Subcutaneous abdominal adipose tissue (tissue), 5 donors: ENCODE data around the gene CLEC20A.

Experiments
- H3K27ac ChIP-seq: one replicate; pipeline ENCODE4 v1.7.0; 2013; ENCODE audit warnings: low read depth, mild to moderate bottlenecking, inconsistent platforms, low read length, moderate library complexity
- H3K27me3 ChIP-seq, 5 donors: one replicate each; pipeline ENCODE4 v1.7.0; 2013; ENCODE audit warnings: low read length in 5 of 5, inconsistent platforms in 1 of 5; ENCODE audit not compliant: control insufficient read depth in 5 of 5, insufficient read depth in 4 of 5
- H3K36me3 ChIP-seq, 5 donors: one replicate each; pipeline ENCODE4 v1.7.0; 2013; ENCODE audit warnings: low read length in 5 of 5; ENCODE audit not compliant: control insufficient read depth in 5 of 5, insufficient read depth in 5 of 5
- H3K4me1 ChIP-seq, 5 donors: one replicate each; pipeline ENCODE4 v1.7.0; 2013; ENCODE audit warnings: low read length in 5 of 5, mild to moderate bottlenecking in 3 of 5, moderate library complexity in 1 of 5; ENCODE audit not compliant: control insufficient read depth in 5 of 5, insufficient read depth in 5 of 5
- H3K4me3 ChIP-seq, 5 donors: one replicate each; pipeline ENCODE4 v1.7.0; 2013; ENCODE audit warnings: low read length in 5 of 5, low read depth in 1 of 5
- H3K9ac ChIP-seq, 5 donors: one replicate each; pipeline ENCODE4 v1.7.0; 2013; ENCODE audit warnings: low read length in 5 of 5, mild to moderate bottlenecking in 4 of 5, moderate library complexity in 3 of 5
- H3K9me3 ChIP-seq, 5 donors: one replicate each; pipeline ENCODE4 v1.7.0; 2013; ENCODE audit warnings: low read length in 5 of 5; ENCODE audit not compliant: control insufficient read depth in 5 of 5
- donor health status: healthy.
- donor health status: healthy.
- donor health status: healthy.
- donor health status: healthy.
- donor health status: healthy.

The CLEC20A gene

DNA sequence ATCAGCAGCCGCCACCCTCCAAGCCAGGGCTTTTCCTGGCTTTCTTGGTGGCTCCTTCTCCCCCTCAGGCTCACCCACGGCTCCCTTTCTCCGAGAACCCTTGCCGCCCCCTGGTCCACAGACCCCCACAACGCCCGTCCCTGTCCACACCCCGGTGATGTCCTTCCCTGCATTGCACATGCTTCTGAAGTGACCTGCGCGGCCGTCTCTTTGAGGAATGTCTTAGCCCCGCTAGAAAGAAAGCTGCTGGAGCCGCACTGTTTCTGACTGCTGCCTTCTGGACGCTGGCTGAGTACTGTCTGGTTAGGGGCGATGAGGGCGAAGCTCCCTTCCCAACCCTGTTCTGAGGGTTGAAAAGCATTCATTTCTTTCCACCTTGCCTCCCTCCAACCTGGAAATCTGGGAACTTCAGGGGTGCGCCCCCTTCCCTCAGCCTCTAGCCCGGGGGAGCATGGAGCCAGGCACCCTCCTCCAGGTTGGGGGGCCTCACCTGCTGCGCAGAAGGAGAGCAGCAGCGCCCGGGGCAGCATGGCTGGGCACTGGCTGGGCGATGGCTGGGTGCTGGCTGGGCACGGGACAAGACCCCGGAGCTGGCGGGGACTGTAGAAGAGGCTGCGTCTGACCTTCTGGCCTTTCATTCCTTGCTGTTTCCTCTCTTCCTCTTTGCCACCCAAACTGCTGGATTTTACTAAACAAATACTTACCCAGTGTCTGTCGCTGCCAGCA lies at the start of gene CLEC20A:
CLEC20A (minus strand) TSS at position 555 of the 726 bp plus-strand sequence; CDS start at position 530, 25 bp downstream.
- Histone ChIP-seq H3K9ac (no peak within 1 kb of the TSS), H3K27ac (no peak within 1 kb of the TSS), H3K9me3 (no peaks in the 10 kb centered on the region), H3K27me3 (peaks cover 0 to 2% (median 0%) of the 10 kb centered on the region in 5 donors), H3K4me1 (peaks cover 0 to 8% (median 4%) of the 10 kb centered on the region in 5 donors), H3K36me3 (no peaks in the 10 kb centered on the region), H3K4me3 (no peak within 1 kb of the TSS)

DNA sequence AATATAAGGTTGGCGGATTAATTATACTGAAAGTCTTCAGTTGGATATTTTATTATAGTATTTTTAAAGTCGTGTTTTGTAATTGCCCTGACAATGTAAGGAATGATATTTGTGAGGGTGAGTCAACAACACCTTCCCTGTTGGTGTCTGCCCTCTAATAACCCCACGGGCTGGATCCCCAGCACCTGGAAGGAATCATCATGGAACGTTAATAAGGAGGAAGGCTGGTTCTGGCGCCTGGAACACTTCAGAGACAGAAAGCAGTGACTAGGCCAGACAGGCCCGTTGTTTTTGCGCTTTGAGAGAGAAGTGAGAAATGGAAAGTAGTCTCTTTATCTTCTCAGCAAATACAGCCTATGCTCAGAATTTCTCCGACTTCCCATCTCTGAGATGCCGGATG lies 47.8 kb upstream of the CLEC20A start:
- peaks cover 3 to 21% (median 17%) of the 10 kb centered on the region in 5 donors for H3K4me1 ChIP-seq
- H3K27ac ChIP-seq: no peak overlapping the region
- H3K4me3 ChIP-seq: no peak overlapping the region
- no peak overlapping the region for H3K9ac ChIP-seq
- no peaks in the 10 kb centered on the region for H3K9me3 ChIP-seq
- peaks cover 0 to 4% (median 0%) of the 10 kb centered on the region in 5 donors for H3K36me3 ChIP-seq
- peaks cover 0 to 2% (median 0%) of the 10 kb centered on the region in 5 donors for H3K27me3 ChIP-seq

DNA sequence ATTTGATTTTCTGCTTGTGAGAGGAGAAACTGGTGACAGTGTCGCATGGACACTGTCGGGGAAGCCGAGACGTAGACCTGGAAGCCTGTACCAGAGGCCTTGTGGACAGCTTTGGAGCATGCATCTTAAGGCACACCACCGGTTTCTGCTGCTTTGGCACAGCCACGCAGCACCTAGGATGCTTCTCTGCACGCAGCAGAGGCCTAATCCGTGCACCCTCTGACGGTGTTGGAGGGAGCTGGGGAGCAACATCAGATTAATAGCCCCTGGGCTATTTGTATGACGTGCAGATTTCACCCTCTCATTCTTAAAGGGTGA lies 46.5 kb upstream of the CLEC20A start:
- peaks cover 0 to 8% (median 0%) of the 10 kb centered on the region in 5 donors for H3K27me3 ChIP-seq
- H3K27ac ChIP-seq: peak overlapping the region; percentile 67
- peak overlapping the region; percentile 26 to 81 (median 68) for H3K9ac ChIP-seq
- peak overlapping the region; percentile 83 to 93 (median 89) for H3K4me3 ChIP-seq
- no peaks in the 10 kb centered on the region for H3K9me3 ChIP-seq
- peaks cover 5 to 30% (median 25%) of the 10 kb centered on the region in 5 donors for H3K4me1 ChIP-seq
- peaks cover 0 to 4% (median 0%) of the 10 kb centered on the region in 5 donors for H3K36me3 ChIP-seq

DNA sequence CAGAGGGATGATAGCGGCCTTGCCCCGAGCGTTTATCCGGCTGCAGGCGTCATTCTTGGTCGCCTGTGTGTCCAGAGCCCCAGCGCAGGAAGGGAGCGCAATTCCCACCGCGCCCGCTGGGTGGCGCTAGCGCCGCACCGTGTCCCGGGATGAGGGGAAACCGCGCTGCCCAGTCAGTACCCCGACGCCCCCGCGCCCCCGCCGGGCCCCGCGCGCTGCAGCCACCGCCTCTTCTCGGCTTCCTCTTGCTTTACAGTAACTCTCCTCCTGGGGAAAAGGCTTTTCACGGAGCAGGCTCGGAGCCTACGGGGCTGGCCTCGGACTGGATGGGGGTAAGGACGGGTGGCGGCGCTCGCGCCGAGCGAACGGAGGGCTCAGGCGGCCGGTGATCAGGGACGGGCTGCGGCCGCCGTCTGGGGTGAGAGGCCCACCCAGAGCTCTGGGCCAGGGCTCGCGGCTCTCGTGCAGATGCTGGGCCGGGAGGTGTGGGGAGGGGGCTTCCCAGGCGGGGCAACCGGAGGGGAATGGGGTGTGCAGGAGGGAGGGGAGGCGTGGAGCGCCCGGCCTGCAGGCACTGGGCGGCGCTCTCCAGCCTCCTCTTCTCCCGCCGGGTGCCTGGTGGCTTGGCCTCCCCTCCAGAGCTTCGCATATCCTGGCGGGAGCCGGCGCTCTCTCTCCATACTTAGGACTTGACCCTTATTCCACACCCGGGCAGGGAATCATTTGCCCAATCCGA lies 46.0 kb upstream of the CLEC20A start:
- no peaks in the 10 kb centered on the region for H3K9me3 ChIP-seq
- H3K4me1 ChIP-seq: peaks cover 5 to 36% (median 30%) of the 10 kb centered on the region in 5 donors
- H3K36me3 ChIP-seq: peaks cover 0 to 4% (median 0%) of the 10 kb centered on the region in 5 donors
- H3K27me3 ChIP-seq: peaks cover 0 to 12% (median 0%) of the 10 kb centered on the region in 5 donors
- peak overlapping the region; percentile 67 for H3K27ac ChIP-seq
- H3K4me3 ChIP-seq: peak overlapping the region; percentile 83 to 93 (median 89)
- peak overlapping the region; percentile 26 to 81 (median 69) for H3K9ac ChIP-seq

- no peaks in the 10 kb centered on the region for H3K9me3 ChIP-seq
- peaks cover 5 to 43% (median 38%) of the 10 kb centered on the region in 5 donors for H3K4me1 ChIP-seq
- peak overlapping the region in 4 of 5 donors; percentile 68 to 81 (median 70) for H3K9ac ChIP-seq
These were observed 45.2 kb upstream of the CLEC20A start for GRCh38 chr1:178541829-178542553.

GRCh38 chr1:178541379-178541778 lies 44.6 kb upstream of the CLEC20A start:
- H3K27me3 ChIP-seq: peaks cover 0 to 12% (median 0%) of the 10 kb centered on the region in 5 donors
- no peak overlapping the region for H3K27ac ChIP-seq
- H3K9me3 ChIP-seq: no peaks in the 10 kb centered on the region
- H3K36me3 ChIP-seq: peaks cover 0 to 4% (median 0%) of the 10 kb centered on the region in 5 donors
- H3K4me1 ChIP-seq: peaks cover 5 to 46% (median 38%) of the 10 kb centered on the region in 5 donors
- H3K9ac ChIP-seq: no peak overlapping the region
- peak overlapping the region in 3 of 5 donors; percentile 89 to 93 (median 90) for H3K4me3 ChIP-seq

More at GRCh38 chr1:178541829-178542553, 45.2 kb upstream of the CLEC20A start:
- Histone ChIP-seq H3K36me3 (peaks cover 0 to 4% (median 0%) of the 10 kb centered on the region in 5 donors), H3K27ac (peak overlapping the region; percentile 67), H3K4me3 (peak overlapping the region; percentile 78 to 93 (median 89)), H3K27me3 (peaks cover 0 to 12% (median 0%) of the 10 kb centered on the region in 5 donors)

- no peak overlapping the region for H3K4me3 ChIP-seq
- peaks cover 5 to 46% (median 38%) of the 10 kb centered on the region in 5 donors for H3K4me1 ChIP-seq
- H3K9me3 ChIP-seq: no peaks in the 10 kb centered on the region
- H3K9ac ChIP-seq: no peak overlapping the region
- peaks cover 0 to 12% (median 0%) of the 10 kb centered on the region in 5 donors for H3K27me3 ChIP-seq
- peaks cover 0 to 4% (median 0%) of the 10 kb centered on the region in 5 donors for H3K36me3 ChIP-seq
- H3K27ac ChIP-seq: no peak overlapping the region
These were observed 43.9 kb upstream of the CLEC20A start for GRCh38 chr1:178540646-178541045.

GRCh38 chr1:178540204-178540603 lies 43.4 kb upstream of the CLEC20A start:
- no peak overlapping the region for H3K27ac ChIP-seq
- no peaks in the 10 kb centered on the region for H3K36me3 ChIP-seq
- H3K27me3 ChIP-seq: peaks cover 0 to 12% (median 0%) of the 10 kb centered on the region in 5 donors
- H3K4me1 ChIP-seq: peaks cover 5 to 46% (median 38%) of the 10 kb centered on the region in 5 donors
- no peak overlapping the region for H3K9ac ChIP-seq
- H3K4me3 ChIP-seq: no peak overlapping the region
- H3K9me3 ChIP-seq: no peaks in the 10 kb centered on the region

DNA sequence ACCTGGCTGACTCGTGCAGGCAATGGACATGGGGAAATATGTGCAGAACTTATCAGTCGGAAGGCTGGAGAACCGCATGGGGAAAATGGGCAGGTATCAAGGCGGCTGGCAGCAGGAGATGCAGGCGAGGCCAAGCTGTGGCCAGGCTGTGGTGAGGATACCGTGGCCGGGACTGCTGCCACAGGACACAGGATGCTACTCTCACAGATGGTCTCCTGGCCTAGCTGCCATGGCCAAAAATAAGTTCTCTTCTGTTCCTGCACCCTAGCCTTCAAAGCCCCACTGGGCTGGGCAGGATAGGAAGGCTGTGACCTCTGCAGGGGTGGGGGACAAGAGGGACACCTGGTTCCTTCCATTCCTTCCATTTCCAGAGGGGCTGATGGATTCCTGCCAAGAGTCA lies 42.5 kb upstream of the CLEC20A start:
- no peak overlapping the region for H3K4me3 ChIP-seq
- H3K4me1 ChIP-seq: peaks cover 5 to 46% (median 38%) of the 10 kb centered on the region in 5 donors
- no peaks in the 10 kb centered on the region for H3K9me3 ChIP-seq
- H3K36me3 ChIP-seq: no peaks in the 10 kb centered on the region
- H3K27ac ChIP-seq: peak overlapping the region; percentile 37
- peaks cover 0 to 12% (median 0%) of the 10 kb centered on the region in 5 donors for H3K27me3 ChIP-seq
- no peak overlapping the region for H3K9ac ChIP-seq
